K562 (cell line): Measurements from ENCODE around the gene BAG2. TPM values are rescaled to one million over a fixed set of nuclear protein-coding genes. Genes with fewer than 3 reads are reported as not detected.

ENCODE experiments used
- CTBP1 ChIP-seq: fragments of 450-650 bp; IDR thresholded peaks from 2 replicates; pipeline ENCODE4 v1.6.1; 2016; ENCODE audit warnings: borderline replicate concordance
- EGR1 ChIP-seq: fragments of 450-650 bp; conservative IDR thresholded peaks from 2 replicates; pipeline ENCODE4 v1.6.1; 2017; ENCODE audit warnings: mild to moderate bottlenecking
- EHMT2 ChIP-seq: fragments of 450-650 bp; IDR thresholded peaks from 2 replicates; pipeline ENCODE4 v1.6.1; 2018; ENCODE audit warnings: antibody characterized with exemption
- ELF4 ChIP-seq: fragments of 450-650 bp; formaldehyde crosslinking; IDR thresholded peaks from 2 replicates; pipeline ENCODE4 v1.4.0; 2022; ENCODE audit warnings: missing genetic modification characterization
- HLTF ChIP-seq: fragments of 450-650 bp; IDR thresholded peaks from 2 replicates; pipeline ENCODE4 v1.6.1; 2016
- KAT8 ChIP-seq: fragments of 450-650 bp; IDR thresholded peaks from 2 replicates; pipeline ENCODE4 v1.6.1; 2016; ENCODE audit warnings: low read depth, mild to moderate bottlenecking
- KLF1 ChIP-seq: fragments of 450-650 bp; IDR thresholded peaks from 2 replicates; pipeline ENCODE4 v1.6.1; 2016; ENCODE audit warnings: missing genetic modification characterization, missing compliant biosample characterization
- MAZ ChIP-seq, 2 experiments: fragments of 450-650 bp in 1 of 2; sonication (generic) in 1 of 2; formaldehyde crosslinking; IDR thresholded peaks in 1 of 2; conservative IDR thresholded peaks in 1 of 2; 2 replicates each; pipeline versions ENCODE4 v1.4.0 to v1.5.0; 2020; ENCODE audit warnings: mild to moderate bottlenecking in 1 of 2, missing genetic modification reagents in 1 of 2
- MECOM ChIP-seq: fragments of 250-450 bp; sonication (Bioruptor Pico); IDR thresholded peaks from 2 replicates; pipeline ENCODE4 v1.8.0; 2022; ENCODE audit warnings: inconsistent platforms
- NCOA6 ChIP-seq: fragments of 450-650 bp; IDR thresholded peaks from 2 replicates; pipeline ENCODE4 v1.6.1; 2017; ENCODE audit warnings: mild to moderate bottlenecking
- NONO ChIP-seq, 2 experiments: fragments of 200-400 bp in 1 of 2; fragments of 450-650 bp in 1 of 2; formaldehyde crosslinking in 1 of 2; IDR thresholded peaks; 2 replicates each; pipeline ENCODE4 v1.6.1; 2017; ENCODE audit warnings: low read depth in 2 of 2, mild to moderate bottlenecking in 2 of 2, moderate library complexity in 2 of 2, low read length in 1 of 2
- PCBP1 ChIP-seq: fragments of 200-400 bp; formaldehyde crosslinking; IDR thresholded peaks from 2 replicates; pipeline ENCODE4 v1.6.1; 2018; ENCODE audit warnings: mild to moderate bottlenecking, low read depth, low read length; ENCODE audit not compliant: poor library complexity, severe bottlenecking
- POLR3A ChIP-seq: IDR thresholded peaks from 2 replicates; pipeline ENCODE4 v1.6.1; 2011; ENCODE audit warnings: borderline replicate concordance, mild to moderate bottlenecking, moderate library complexity; ENCODE audit not compliant: insufficient read length, insufficient read depth; ENCODE audit errors: extremely low read depth
- TAF7 ChIP-seq: fragments of 450-650 bp; IDR thresholded peaks from 2 replicates; pipeline ENCODE4 v1.6.1; 2016; ENCODE audit warnings: missing genetic modification characterization, missing compliant biosample characterization
- TAL1 ChIP-seq: fragments of 450-650 bp; IDR thresholded peaks from 2 replicates; pipeline ENCODE4 v1.6.1; 2016; ENCODE audit warnings: mild to moderate bottlenecking
- TCFL5 ChIP-seq: fragments of 250-450 bp; sonication (Bioruptor Pico); conservative IDR thresholded peaks from 2 replicates; pipeline ENCODE4 v1.6.1; 2021; ENCODE audit warnings: mild to moderate bottlenecking, moderate library complexity, matching md5 sums
- THRAP3 ChIP-seq: fragments of 450-650 bp; IDR thresholded peaks from 2 replicates; pipeline ENCODE4 v1.6.1; 2016; ENCODE audit warnings: mild to moderate bottlenecking, inconsistent platforms, borderline replicate concordance
- TRIM28 ChIP-seq: fragments of 450-650 bp; IDR thresholded peaks from 2 replicates; pipeline ENCODE4 v1.6.1; 2017
- U2AF2 ChIP-seq: fragments of 200-400 bp; formaldehyde crosslinking; optimal IDR thresholded peaks from 2 replicates; pipeline ENCODE3; 2017; ENCODE audit warnings: low read depth, mild to moderate bottlenecking, low read length
- ZBTB1 ChIP-seq: sonication (generic); formaldehyde crosslinking; IDR thresholded peaks from 2 replicates; pipeline ENCODE4 v1.8.1; 2023; ENCODE audit warnings: missing genetic modification reagents, low read depth, mild to moderate bottlenecking, borderline replicate concordance
- ZNF282 ChIP-seq: sonication (generic); formaldehyde crosslinking; IDR thresholded peaks from 2 replicates; pipeline ENCODE4 v1.8.1; 2023; ENCODE audit warnings: missing genetic modification reagents
- ZNF324 ChIP-seq: fragments of 250-450 bp; sonication (Bioruptor Pico); IDR thresholded peaks from 2 replicates; pipeline ENCODE4 v1.4.0; 2020; ENCODE audit warnings: mild to moderate bottlenecking
- ZNF707 ChIP-seq: fragments of 250-450 bp; sonication (Bioruptor Pico); conservative IDR thresholded peaks from 2 replicates; pipeline ENCODE4 v1.8.0; 2022; ENCODE audit warnings: inconsistent platforms, mild to moderate bottlenecking, moderate library complexity
- ZNF766 ChIP-seq: fragments of 200-800 bp; sonication (Bioruptor generic); conservative IDR thresholded peaks from 2 replicates; pipeline ENCODE4 v1.6.1; 2016; ENCODE audit warnings: missing genetic modification characterization, missing compliant biosample characterization
- polyA plus RNA-seq, 8 experiments: library from polyadenylated mRNA; depleted of rRNA in 4 of 8; stranded (reverse) in 5 of 8; unstranded in 3 of 8; fragments of >200 nt; fragmentation: Nextera tagmentation in 2 of 8; fragmentation: Illumina TruSeq in 1 of 8; extraction: Ambion mirVana in 2 of 8; extraction: Trizol in 1 of 8; gene quantifications; 2 replicates each; pipeline versions ENCODE4 v1.2.1 to v1.2.3, GENCODE V29; 2011 to 2014; ENCODE audit warnings: inconsistent platforms in 1 of 8, missing spikeins in 1 of 8
- total RNA-seq, 7 experiments: library from RNA; depleted of rRNA in 6 of 7; stranded (reverse); fragments of >200 nt in 6 of 7; fragmentation: Illumina TruSeq in 2 of 7; extraction: Trizol in 2 of 7; gene quantifications; 2 replicates each; pipeline versions ENCODE4 v1.2.1 to v1.2.3, GENCODE V29; 2011 to 2021; ENCODE audit warnings: low replicate concordance in 1 of 7
- TF ChIP-seq, protein P1 (sequence below): fragments of 250-450 bp; sonication (Bioruptor Pico); IDR thresholded peaks from 2 replicates; pipeline ENCODE4 v1.4.0; 2020; ENCODE audit warnings: borderline replicate concordance
- TF ChIP-seq, protein P2 (sequence below): sonication (generic); formaldehyde crosslinking; IDR thresholded peaks from 2 replicates; pipeline ENCODE4 v1.9.0; 2022; ENCODE audit warnings: mild to moderate bottlenecking, missing genetic modification reagents
- TF ChIP-seq, protein P3 (sequence below): fragments of 450-650 bp; formaldehyde crosslinking; IDR thresholded peaks from 2 replicates; pipeline ENCODE4 v1.4.0; 2020; ENCODE audit warnings: mild to moderate bottlenecking, moderate library complexity

The BAG2 gene
- total and polyA plus RNA-seq, 9 of the 15 experiments (the other 6 are each of a cell fraction or from before 2014, with no cell fraction given), result 12.8 to 20.7 (median 17.6) TPM

DNA sequence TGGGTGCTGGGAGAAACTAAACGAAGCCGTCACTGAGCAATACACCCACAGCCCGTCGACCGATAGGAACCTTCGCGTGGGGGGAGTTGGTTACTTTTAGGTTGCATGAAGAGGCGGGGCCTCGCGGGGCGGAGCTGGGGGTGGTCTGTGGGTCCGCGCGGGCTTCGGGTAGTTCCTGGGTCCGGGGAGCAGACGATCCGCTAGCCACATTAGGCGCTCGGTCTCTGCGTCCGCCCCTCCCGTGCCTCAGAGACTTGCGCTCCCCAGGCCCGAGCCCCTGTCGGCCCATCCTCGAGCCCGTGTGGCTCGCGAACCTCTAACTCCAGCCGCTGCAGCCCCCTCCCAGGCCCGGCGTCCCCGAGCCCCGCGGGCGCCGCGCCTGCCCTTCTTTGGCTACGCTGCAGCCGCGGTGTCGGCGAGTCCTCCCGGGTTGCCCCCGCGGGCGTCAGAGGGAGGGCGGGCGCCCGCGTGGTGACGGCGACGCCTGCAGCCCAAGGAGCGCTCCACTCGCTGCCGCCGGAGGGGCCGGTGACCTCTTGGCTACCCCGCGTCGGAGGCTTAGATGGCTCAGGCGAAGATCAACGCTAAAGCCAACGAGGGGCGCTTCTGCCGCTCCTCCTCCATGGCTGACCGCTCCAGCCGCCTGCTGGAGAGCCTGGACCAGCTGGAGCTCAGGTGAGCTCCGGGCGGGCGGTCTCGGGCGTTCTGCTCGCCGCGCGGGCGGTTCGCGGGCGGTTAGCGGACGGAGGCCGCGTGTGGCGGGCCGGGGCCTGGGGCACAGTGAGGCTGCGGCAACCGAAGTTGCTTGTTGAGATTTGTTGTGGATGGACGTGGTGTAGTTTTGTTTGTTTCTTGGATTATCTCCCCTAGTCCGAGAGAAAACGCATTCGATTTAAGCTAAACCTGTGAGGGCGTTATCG is at the start of gene BAG2 (continued):
- TF ChIP-seq NONO (IDR thresholded peaks at IDR 0.05; ENCODE audit: low read depth in 2 of 2, low read length in 1 of 2) (peak; percentile 83 to 96), MAZ (CRISPR knock-in tag; conservative IDR thresholded peaks at IDR 0.05 in 1 of 2, IDR thresholded peaks at IDR 0.05 in 1 of 2) (peak; percentile 85 to 97), TAF7 (tag) (no peak), NCOA6 (no peak), EHMT2 (no peak), ZNF707 (CRISPR knock-in tag) (no peak), KLF1 (no peak; the same call in 1 of the 2 replicates), ZBTB1 (CRISPR knock-in tag) (peak; percentile 68; the same call in 1 of the 2 replicates), ZNF766 (no peak), ELF4 (CRISPR knock-in tag) (no peak), U2AF2 (no peak), ZNF324 (CRISPR knock-in tag) (no peak), ZNF282 (CRISPR knock-in tag) (no peak), MECOM (CRISPR knock-in tag) (0 out of 2 replicates have a peak, but pooled peaks have one; percentile 14), PCBP1 (peak; percentile 94), KAT8 (no peak), CTBP1 (peak; percentile 80), HLTF (no peak), EGR1 (peak; percentile 81), TCFL5 (CRISPR knock-in tag) (no peak), THRAP3 (no peak), TRIM28 (no peak), POLR3A (no peak), TAL1 (no peak)
- TF ChIP-seq, protein P1, sequence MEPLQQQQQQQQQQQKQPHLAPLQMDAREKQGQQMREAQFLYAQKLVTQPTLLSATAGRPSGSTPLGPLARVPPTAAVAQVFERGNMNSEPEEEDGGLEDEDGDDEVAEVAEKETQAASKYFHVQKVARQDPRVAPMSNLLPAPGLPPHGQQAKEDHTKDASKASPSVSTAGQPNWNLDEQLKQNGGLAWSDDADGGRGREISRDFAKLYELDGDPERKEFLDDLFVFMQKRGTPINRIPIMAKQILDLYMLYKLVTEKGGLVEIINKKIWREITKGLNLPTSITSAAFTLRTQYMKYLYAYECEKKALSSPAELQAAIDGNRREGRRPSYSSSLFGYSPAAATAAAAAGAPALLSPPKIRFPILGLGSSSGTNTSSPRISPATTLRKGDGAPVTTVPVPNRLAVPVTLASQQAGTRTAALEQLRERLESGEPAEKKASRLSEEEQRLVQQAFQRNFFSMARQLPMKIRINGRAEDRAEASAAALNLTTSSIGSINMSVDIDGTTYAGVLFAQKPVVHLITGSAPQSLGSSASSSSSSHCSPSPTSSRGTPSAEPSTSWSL (CRISPR knock-in tag), result no peak
- TF ChIP-seq, protein P2, sequence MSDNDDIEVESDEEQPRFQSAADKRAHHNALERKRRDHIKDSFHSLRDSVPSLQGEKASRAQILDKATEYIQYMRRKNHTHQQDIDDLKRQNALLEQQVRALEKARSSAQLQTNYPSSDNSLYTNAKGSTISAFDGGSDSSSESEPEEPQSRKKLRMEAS (CRISPR knock-in tag), result peak; percentile 72
- TF ChIP-seq, protein P3, sequence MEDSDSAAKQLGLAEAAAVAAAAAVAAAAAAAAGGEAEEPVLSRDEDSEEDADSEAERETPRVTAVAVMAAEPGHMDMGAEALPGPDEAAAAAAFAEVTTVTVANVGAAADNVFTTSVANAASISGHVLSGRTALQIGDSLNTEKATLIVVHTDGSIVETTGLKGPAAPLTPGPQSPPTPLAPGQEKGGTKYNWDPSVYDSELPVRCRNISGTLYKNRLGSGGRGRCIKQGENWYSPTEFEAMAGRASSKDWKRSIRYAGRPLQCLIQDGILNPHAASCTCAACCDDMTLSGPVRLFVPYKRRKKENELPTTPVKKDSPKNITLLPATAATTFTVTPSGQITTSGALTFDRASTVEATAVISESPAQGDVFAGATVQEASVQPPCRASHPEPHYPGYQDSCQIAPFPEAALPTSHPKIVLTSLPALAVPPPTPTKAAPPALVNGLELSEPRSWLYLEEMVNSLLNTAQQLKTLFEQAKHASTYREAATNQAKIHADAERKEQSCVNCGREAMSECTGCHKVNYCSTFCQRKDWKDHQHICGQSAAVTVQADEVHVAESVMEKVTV (CRISPR knock-in tag), result peak; percentile 21; the same call in 1 of the 2 replicates
